ENCODE results near the gene PELO. TPM values are rescaled to one million over a fixed set of nuclear protein-coding genes. Genes with fewer than 3 reads are reported as not detected.

Gene PELO
- polyA plus RNA-seq, 1 donor (not counting 4 experiments of a cell fraction or from before 2014, with no cell fraction given), result 10.6 TPM

DNA sequence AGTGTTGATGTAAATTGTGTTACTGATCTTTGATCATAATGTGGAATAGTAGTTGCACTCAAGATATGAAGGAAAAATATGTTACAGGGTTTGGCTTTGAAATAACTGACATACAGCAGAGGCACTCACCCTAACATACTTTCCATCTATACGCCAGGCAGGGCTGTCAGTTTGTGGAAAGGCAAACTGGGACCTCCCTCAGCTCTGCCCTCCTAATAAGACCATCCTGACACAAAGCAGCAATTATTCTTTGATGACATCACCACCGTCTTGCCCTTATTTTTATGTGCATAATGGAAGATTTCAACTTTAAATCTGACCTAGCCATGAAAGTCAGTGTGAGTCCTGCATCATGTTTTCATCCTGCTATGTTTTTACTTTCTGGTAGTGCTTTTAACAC is 42.9 kb downstream of the PELO start:
- H4K20me1 ChIP-seq (ENCODE audit: control insufficient read depth, extremely low read depth, insufficient read depth, low read length), result no peaks in the 10 kb centered on the region
- FAIRE-seq, result no peak
- no peak overlapping the region for H3K4me3 ChIP-seq (ENCODE audit: control insufficient read depth in 2 of 3, extremely low read depth in 1 of 3, insufficient read depth in 2 of 3, low read depth in 1 of 3, low read length in 3 of 3)
- no peaks in the 10 kb centered on the region for H3K27me3 ChIP-seq (ENCODE audit: control insufficient read depth, extremely low read depth, insufficient read depth, low read length)
- H3K4me2 ChIP-seq (ENCODE audit: control insufficient read depth, extremely low read depth, insufficient read depth, low read depth, low read length), result no peak overlapping the region
- H3K9ac ChIP-seq (ENCODE audit: control insufficient read depth, extremely low read depth, insufficient read depth, low read length), result no peak overlapping the region
- H3K9me3 ChIP-seq (ENCODE audit: control insufficient read depth, low read depth, low read length), result no peaks in the 10 kb centered on the region
- DNase-seq (ENCODE audit: low read depth, low spot score), result no peak
- no peaks in the 10 kb centered on the region for H3K79me2 ChIP-seq (ENCODE audit: control insufficient read depth, insufficient read depth, low read length)
- H2AFZ ChIP-seq (ENCODE audit: control insufficient read depth, low read length), result no peak overlapping the region
- dilution Hi-C loops (cut with MboI; ENCODE audit: extremely low pct_ligation_motif_present, low sequenced_read_pairs), result no loop called here
- no peaks in the 10 kb centered on the region for H3K36me3 ChIP-seq (ENCODE audit: control insufficient read depth in 2 of 2, extremely low read depth in 1 of 2, insufficient read depth in 2 of 2, low read length in 2 of 2)
- no peak overlapping the region for H3K27ac ChIP-seq (ENCODE audit: control insufficient read depth, insufficient read depth, low read length)
- no peaks in the 10 kb centered on the region for H3K4me1 ChIP-seq (ENCODE audit: control insufficient read depth, extremely low read depth, insufficient read depth, low read length)
- no peaks in the 10 kb centered on the region for H3K9me1 ChIP-seq (ENCODE audit: control insufficient read depth, extremely low read depth, insufficient read depth, low read length)
- no peak for TF ChIP-seq EZH2 (IDR thresholded peaks at IDR 0.05; ENCODE audit: low read length)
- TF ChIP-seq, protein P1, sequence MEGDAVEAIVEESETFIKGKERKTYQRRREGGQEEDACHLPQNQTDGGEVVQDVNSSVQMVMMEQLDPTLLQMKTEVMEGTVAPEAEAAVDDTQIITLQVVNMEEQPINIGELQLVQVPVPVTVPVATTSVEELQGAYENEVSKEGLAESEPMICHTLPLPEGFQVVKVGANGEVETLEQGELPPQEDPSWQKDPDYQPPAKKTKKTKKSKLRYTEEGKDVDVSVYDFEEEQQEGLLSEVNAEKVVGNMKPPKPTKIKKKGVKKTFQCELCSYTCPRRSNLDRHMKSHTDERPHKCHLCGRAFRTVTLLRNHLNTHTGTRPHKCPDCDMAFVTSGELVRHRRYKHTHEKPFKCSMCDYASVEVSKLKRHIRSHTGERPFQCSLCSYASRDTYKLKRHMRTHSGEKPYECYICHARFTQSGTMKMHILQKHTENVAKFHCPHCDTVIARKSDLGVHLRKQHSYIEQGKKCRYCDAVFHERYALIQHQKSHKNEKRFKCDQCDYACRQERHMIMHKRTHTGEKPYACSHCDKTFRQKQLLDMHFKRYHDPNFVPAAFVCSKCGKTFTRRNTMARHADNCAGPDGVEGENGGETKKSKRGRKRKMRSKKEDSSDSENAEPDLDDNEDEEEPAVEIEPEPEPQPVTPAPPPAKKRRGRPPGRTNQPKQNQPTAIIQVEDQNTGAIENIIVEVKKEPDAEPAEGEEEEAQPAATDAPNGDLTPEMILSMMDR (optimal IDR thresholded peaks at IDR 0.05 in 1 of 3, IDR thresholded peaks at IDR 0.05 in 1 of 3, conservative IDR thresholded peaks at IDR 0.05 in 1 of 3; ENCODE audit: extremely low read depth in 1 of 3, insufficient read depth in 2 of 3, low read length in 3 of 3), result no peak

DNA sequence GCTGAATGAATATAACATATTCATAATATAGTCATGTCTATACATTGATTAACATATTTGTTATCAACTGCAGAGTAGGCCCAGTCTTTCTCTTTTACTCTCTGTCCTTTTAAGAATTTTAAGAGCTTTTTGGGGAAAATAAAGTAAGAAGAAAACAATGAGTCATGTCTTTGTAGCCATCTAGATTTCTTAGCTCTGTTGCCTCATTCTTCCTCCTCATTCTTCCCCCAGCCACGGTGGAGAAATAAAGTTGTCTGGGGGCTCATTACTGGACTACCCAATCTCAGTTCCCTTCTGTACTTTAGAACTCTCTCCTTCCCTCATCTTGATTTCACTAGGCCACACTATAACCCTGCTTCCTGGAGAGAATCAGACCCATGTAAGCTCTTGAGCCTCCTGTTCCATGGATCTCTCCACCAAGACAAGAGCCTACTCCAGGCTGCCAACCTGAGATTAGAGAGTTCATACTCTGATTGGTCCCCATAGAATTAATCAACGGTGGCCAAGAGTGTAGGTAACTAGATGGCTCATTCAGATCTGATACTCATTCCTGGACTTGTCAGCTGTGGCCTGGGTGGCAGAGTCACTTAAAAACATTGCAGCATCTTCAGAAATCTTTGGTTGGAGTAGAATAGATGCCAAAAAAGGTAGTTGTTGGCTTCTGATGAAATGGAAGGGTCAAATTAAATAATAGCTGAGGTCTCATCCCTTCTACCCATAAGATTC is 44.2 kb downstream of the PELO start:
- no peaks in the 10 kb centered on the region for H3K36me3 ChIP-seq (ENCODE audit: control insufficient read depth in 2 of 2, extremely low read depth in 1 of 2, insufficient read depth in 2 of 2, low read length in 2 of 2)
- DNase-seq (ENCODE audit: low read depth, low spot score) (no peak), FAIRE-seq (no peak)
- H2AFZ ChIP-seq (ENCODE audit: control insufficient read depth, low read length), result no peak overlapping the region
- no peak overlapping the region for H3K9ac ChIP-seq (ENCODE audit: control insufficient read depth, extremely low read depth, insufficient read depth, low read length)
- H3K79me2 ChIP-seq (ENCODE audit: control insufficient read depth, insufficient read depth, low read length), result no peaks in the 10 kb centered on the region
- H3K4me2 ChIP-seq (ENCODE audit: control insufficient read depth, extremely low read depth, insufficient read depth, low read depth, low read length), result no peak overlapping the region
- H3K4me1 ChIP-seq (ENCODE audit: control insufficient read depth, extremely low read depth, insufficient read depth, low read length), result no peaks in the 10 kb centered on the region
- H3K4me3 ChIP-seq (ENCODE audit: control insufficient read depth in 2 of 3, extremely low read depth in 1 of 3, insufficient read depth in 2 of 3, low read depth in 1 of 3, low read length in 3 of 3), result no peak overlapping the region
- H4K20me1 ChIP-seq (ENCODE audit: control insufficient read depth, extremely low read depth, insufficient read depth, low read length), result no peaks in the 10 kb centered on the region
- no peaks in the 10 kb centered on the region for H3K9me1 ChIP-seq (ENCODE audit: control insufficient read depth, extremely low read depth, insufficient read depth, low read length)
- H3K9me3 ChIP-seq (ENCODE audit: control insufficient read depth, low read depth, low read length), result no peaks in the 10 kb centered on the region
- dilution Hi-C loops (cut with MboI; ENCODE audit: extremely low pct_ligation_motif_present, low sequenced_read_pairs), result no loop called here
- no peak overlapping the region for H3K27ac ChIP-seq (ENCODE audit: control insufficient read depth, insufficient read depth, low read length)
- H3K27me3 ChIP-seq (ENCODE audit: control insufficient read depth, extremely low read depth, insufficient read depth, low read length), result no peaks in the 10 kb centered on the region
- TF ChIP-seq, protein P1 (optimal IDR thresholded peaks at IDR 0.05 in 1 of 3, IDR thresholded peaks at IDR 0.05 in 1 of 3, conservative IDR thresholded peaks at IDR 0.05 in 1 of 3; ENCODE audit: extremely low read depth in 1 of 3, insufficient read depth in 2 of 3, low read length in 3 of 3), result no peak
